SK-N-SH treated with all-trans-retinoic acid at 6 μM for 48 hours (cell line): Measurements from ENCODE around the gene RHO.

Experiments used
- ATAC-seq: fragments of 200-7000 bp; cut with Tn5 transposase; 3 replicates; pipeline ENCODE4 v1.9.1; 2020; ENCODE audit warnings: mild to moderate bottlenecking, moderate library complexity
- ARNTL ChIP-seq: fragments of 450-650 bp; formaldehyde crosslinking; IDR thresholded peaks from 2 replicates; pipeline ENCODE4 v1.5.0; 2020; ENCODE audit warnings: low read depth, mild to moderate bottlenecking, moderate library complexity, borderline replicate concordance
- BACH2 ChIP-seq: fragments of 250-450 bp; sonication (Bioruptor Pico); IDR thresholded peaks from 2 replicates; pipeline ENCODE4 v1.9.0; 2021; ENCODE audit warnings: mild to moderate bottlenecking, borderline replicate concordance
- CREB5 ChIP-seq: fragments of 250-450 bp; sonication (Bioruptor Pico); IDR thresholded peaks from 2 replicates; pipeline ENCODE4 v1.5.1; 2020; ENCODE audit warnings: low read depth, mild to moderate bottlenecking, moderate library complexity
- CSDC2 ChIP-seq: fragments of 250-450 bp; sonication (Bioruptor Pico); IDR thresholded peaks from 2 replicates; pipeline ENCODE4 v1.5.0; 2020; ENCODE audit warnings: mild to moderate bottlenecking, moderate library complexity
- GLIS3 ChIP-seq: fragments of 250-450 bp; sonication (Bioruptor Pico); IDR thresholded peaks from 2 replicates; pipeline ENCODE4 v1.5.0; 2020; ENCODE audit warnings: mild to moderate bottlenecking, moderate library complexity
- ISL1 ChIP-seq: fragments of 250-450 bp; sonication (Bioruptor Pico); IDR thresholded peaks from 2 replicates; pipeline ENCODE4 v2.1.2; 2022; ENCODE audit warnings: mild to moderate bottlenecking, moderate library complexity
- PATZ1 ChIP-seq: fragments of 250-450 bp; sonication (Bioruptor Pico); IDR thresholded peaks from 2 replicates; pipeline ENCODE4 v1.8.0; 2020; ENCODE audit warnings: mild to moderate bottlenecking, moderate library complexity, borderline replicate concordance
- POU6F1 ChIP-seq: fragments of 250-450 bp; sonication (Bioruptor Pico); IDR thresholded peaks from 2 replicates; pipeline ENCODE4 v1.8.0; 2021; ENCODE audit warnings: low read depth, mild to moderate bottlenecking, moderate library complexity, borderline replicate concordance
- PPARA ChIP-seq: fragments of 250-450 bp; sonication (Bioruptor Pico); IDR thresholded peaks from 2 replicates; pipeline ENCODE4 v1.5.0; 2020; ENCODE audit warnings: mild to moderate bottlenecking, borderline replicate concordance
- SNAI2 ChIP-seq: fragments of 250-450 bp; sonication (Bioruptor Pico); IDR thresholded peaks from 2 replicates; pipeline ENCODE4 v1.5.0; 2020; ENCODE audit warnings: mild to moderate bottlenecking, moderate library complexity
- TCF4 ChIP-seq: fragments of 250-450 bp; sonication (Bioruptor Pico); IDR thresholded peaks from 2 replicates; pipeline ENCODE4 v1.8.0; 2021; ENCODE audit warnings: mild to moderate bottlenecking, moderate library complexity, borderline replicate concordance
- TSHZ2 ChIP-seq: fragments of 250-450 bp; sonication (Bioruptor Pico); IDR thresholded peaks from 2 replicates; pipeline ENCODE4 v1.5.0; 2020; ENCODE audit warnings: mild to moderate bottlenecking, moderate library complexity
- ZC3H10 ChIP-seq: fragments of 250-450 bp; sonication (Bioruptor Pico); IDR thresholded peaks from 2 replicates; pipeline ENCODE4 v1.5.1; 2021; ENCODE audit warnings: mild to moderate bottlenecking, moderate library complexity
- ZFP3 ChIP-seq: fragments of 250-450 bp; sonication (Bioruptor Pico); IDR thresholded peaks from 2 replicates; pipeline ENCODE4 v1.5.0; 2020; ENCODE audit warnings: mild to moderate bottlenecking, moderate library complexity
- ZFP30 ChIP-seq: fragments of 450-650 bp; formaldehyde crosslinking; IDR thresholded peaks from 2 replicates; pipeline ENCODE4 v1.5.0; 2022; ENCODE audit warnings: mild to moderate bottlenecking, moderate library complexity
- ZNF70 ChIP-seq: fragments of 450-650 bp; formaldehyde crosslinking; IDR thresholded peaks from 2 replicates; pipeline ENCODE4 v1.5.0; 2020; ENCODE audit warnings: mild to moderate bottlenecking, moderate library complexity
- ZNF8 ChIP-seq: fragments of 450-650 bp; formaldehyde crosslinking; IDR thresholded peaks from 2 replicates; pipeline ENCODE4 v1.5.0; 2020; ENCODE audit warnings: mild to moderate bottlenecking, moderate library complexity

The RHO gene

GRCh38 chr3:129565902-129566301 is 37.5 kb downstream of the RHO start:
- ATAC-seq: no peak
- TF ChIP-seq ZFP30 (CRISPR knock-in tag): no peak
- TF ChIP-seq TSHZ2 (CRISPR knock-in tag): no peak
- no peak for TF ChIP-seq CSDC2 (CRISPR knock-in tag)
- no peak for TF ChIP-seq TCF4 (CRISPR knock-in tag)
- TF ChIP-seq PATZ1 (CRISPR knock-in tag): no peak
- no peak for TF ChIP-seq BACH2 (CRISPR knock-in tag)
- TF ChIP-seq ARNTL (CRISPR knock-in tag): no peak
- TF ChIP-seq ZC3H10 (CRISPR knock-in tag): no peak
- TF ChIP-seq PPARA: no peak
- TF ChIP-seq ZFP3 (CRISPR knock-in tag): no peak
- TF ChIP-seq ISL1: no peak
- no peak for TF ChIP-seq ZNF70

- ATAC-seq: peak; percentile 75
- no peak for TF ChIP-seq PATZ1 (CRISPR knock-in tag)
- peak; percentile 80; the same call in 1 of the 2 replicates for TF ChIP-seq ZFP3 (CRISPR knock-in tag)
- TF ChIP-seq TCF4 (CRISPR knock-in tag): peak; percentile 82
Measured at GRCh38 chr3:129567176-129567705, 38.8 kb downstream of the RHO start.

GRCh38 chr3:129567939-129568338 is 39.5 kb downstream of the RHO start:
- TF ChIP-seq CSDC2 (CRISPR knock-in tag) (no peak), ZNF8 (CRISPR knock-in tag) (no peak), ZNF70 (no peak), TCF4 (CRISPR knock-in tag) (no peak)
- TF ChIP-seq, all 23 proteins: peak for 0
- ATAC-seq: no peak

GRCh38 chr3:129569856-129570255 is 41.4 kb downstream of the RHO start:
- no peak for ATAC-seq
- TF ChIP-seq ISL1 (no peak), CREB5 (CRISPR knock-in tag) (no peak), CSDC2 (CRISPR knock-in tag) (no peak), GLIS3 (CRISPR knock-in tag) (no peak), POU6F1 (CRISPR knock-in tag) (no peak), ARNTL (CRISPR knock-in tag) (no peak), BACH2 (CRISPR knock-in tag) (no peak), PATZ1 (CRISPR knock-in tag) (no peak), ZC3H10 (CRISPR knock-in tag) (no peak), SNAI2 (CRISPR knock-in tag) (no peak)
